A549 treated with DMSO at 1 μM for 4 hours (cell line): Measurements from ENCODE around the gene TBL1X. TPM values are rescaled to one million over a fixed set of nuclear protein-coding genes. Genes with fewer than 3 reads are reported as not detected.

Experiments used
- total RNA-seq: library from RNA; stranded (reverse); fragments of 200-300 nt; extraction: Qiagen RNA extraction; gene quantifications from 5 replicates; pipeline ENCODE4 v1.2.3, GENCODE V29; 2022; ENCODE audit warnings: low read depth

The TBL1X gene
- total RNA-seq, result 12.9 to 16.2 TPM (median 14.4 TPM) in 5 replicates

DNA sequence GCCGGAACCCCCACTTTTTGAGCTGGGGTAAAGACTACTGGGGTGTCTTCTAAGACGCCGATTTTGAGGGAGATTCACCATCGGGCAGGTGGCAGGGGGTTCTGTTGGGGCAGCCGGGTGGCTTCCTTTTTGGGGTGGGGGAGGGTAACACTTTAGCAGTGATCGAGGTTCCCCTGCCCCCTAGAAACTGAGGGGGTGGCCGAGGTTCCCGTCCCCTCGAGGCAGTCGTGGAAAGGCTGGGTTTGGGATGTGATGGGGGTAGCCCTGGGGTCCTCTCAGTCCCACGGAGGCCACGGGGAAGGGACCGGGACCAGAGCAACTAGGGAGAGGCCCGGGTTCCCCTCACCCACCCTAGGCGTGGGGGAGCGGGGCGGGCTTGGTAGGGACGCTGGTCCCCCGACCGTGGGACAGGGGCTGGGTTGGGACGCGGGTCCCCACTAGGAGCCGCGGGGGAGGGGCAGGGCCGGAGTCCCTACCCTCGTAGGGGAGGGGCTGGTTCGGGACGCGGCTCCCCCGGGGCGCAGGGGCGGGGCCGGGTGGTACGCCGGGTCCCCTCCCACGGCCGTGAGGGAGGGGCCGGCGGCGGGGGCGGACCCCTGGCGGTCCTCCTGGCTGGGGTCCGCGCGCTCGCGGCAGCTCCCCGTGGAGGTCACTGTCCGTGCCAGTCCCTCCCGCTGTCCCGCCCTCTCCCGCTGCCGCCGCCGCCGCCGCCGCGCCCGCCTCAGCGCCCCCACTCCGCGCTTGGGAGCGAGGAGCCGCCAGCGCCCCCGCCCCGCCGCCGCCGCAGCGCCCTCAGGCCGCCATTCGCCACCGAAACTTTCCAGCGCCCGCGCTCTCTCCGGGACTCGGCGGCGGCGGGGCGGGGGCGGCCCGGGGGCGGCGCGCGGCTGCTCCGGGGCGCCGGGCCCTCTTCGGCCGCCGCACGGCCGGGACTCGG lies at the start of gene TBL1X:
Gene TBL1X (plus strand): TSS at position 624 of the 937 bp plus-strand sequence. CDS start 188,529 bp downstream, outside the sequence.

DNA sequence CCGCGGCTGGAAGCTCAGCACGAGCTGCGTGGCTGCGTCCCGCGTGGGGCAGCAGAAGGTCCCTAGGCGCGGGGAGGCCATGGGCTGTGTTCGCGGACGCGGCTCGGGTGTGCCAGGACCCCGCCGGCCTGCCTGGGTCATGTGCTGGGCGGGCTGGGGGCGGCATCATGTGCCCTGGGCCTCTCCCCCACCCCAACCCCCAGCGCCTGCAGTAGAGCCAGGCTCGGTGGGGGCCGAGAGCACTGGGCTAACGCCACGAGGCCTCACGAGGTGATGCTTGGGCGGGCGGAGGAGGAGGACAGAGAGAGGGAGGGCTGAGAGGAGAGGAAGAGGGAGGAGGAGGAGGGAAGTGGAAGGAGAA lies 300.9 kb downstream of the TBL1X start, which contains the start of gene GPR143:
Gene GPR143 (minus strand): TSS at position 111 of the 361 bp plus-strand sequence. CDS start 30 bp downstream, at position 81.

DNA sequence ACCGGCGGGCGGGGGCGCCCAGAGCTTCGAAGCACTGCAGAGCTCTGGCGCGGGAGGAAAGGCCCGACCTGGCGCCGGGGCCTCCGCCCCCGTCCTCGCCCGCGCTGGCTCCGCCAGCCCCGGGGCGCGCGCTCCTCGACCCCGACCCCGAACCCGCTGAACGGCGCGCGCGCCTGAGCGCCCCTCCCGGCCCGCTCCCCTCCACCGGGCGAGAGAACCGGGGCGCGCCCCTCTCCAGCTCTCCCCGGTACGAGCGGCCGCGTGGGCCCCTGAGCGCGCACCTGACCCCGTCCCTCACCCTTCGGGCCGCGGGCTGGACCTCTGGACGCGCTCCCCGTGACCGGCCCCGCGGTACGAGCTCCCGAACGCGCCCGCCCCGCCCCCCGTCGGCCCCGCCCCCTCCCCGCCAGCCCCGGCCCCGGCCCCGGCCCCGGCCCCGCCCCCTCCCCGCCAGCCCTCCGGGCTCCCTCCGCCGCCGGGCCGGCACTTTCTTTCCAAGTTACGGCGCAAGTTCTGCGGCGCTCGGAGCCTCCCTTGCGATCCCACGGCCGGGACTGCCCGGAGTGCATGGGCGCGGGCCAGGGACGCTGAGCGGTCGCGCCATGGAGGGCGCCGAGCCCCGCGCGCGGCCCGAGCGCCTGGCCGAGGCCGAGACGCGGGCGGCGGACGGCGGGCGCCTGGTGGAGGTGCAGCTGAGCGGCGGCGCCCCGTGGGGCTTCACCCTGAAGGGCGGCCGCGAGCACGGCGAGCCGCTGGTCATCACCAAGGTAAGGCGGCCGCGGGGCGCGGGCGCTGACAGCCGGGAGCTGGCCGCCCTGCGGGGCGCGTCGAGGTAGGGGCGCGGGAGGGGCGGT lies 321.3 kb downstream of the TBL1X start, which contains the start of gene SHROOM2:
Gene SHROOM2 (plus strand): TSS at position 486 of the 854 bp plus-strand sequence. CDS start 117 bp downstream, at position 603.

